Caco-2 (cell line): ENCODE results near the gene QSOX2. TPM values are rescaled to one million over a fixed set of nuclear protein-coding genes. Genes with fewer than 3 reads are reported as not detected.

ENCODE experiments used
- BruUV-seq: library from RNA; stranded (reverse); fragments of 400-500 nt; replicated peaks from 2 replicates; lab custom pipeline; 2021; lab: Mats Ljungman, UMichigan
- CTCF ChIA-PET: fragments of 300-600 bp; sonication (Branson Sonifier 250); formaldehyde crosslinking; loops from one replicate; lab custom pipeline; 2022; ENCODE audit warnings: antibody characterized with exemption; lab: Charles Lee
- POLR2A ChIA-PET: fragments of 300-600 bp; sonication (Branson Sonifier 250); formaldehyde crosslinking; loops from one replicate; lab custom pipeline; 2022; ENCODE audit warnings: antibody characterized with exemption; lab: Charles Lee
- DNase-seq, 2 experiments: peaks; one replicate each; pipeline versions ENCODE4 v3.0.0 to v3.0.0-alpha.2; 2020 to 2022
- H3K27me3 ChIP-seq: replicated peaks from 2 replicates; pipeline ENCODE4 v1.6.0; 2011; ENCODE audit warnings: low read length; ENCODE audit not compliant: control insufficient read depth, insufficient read depth
- H3K36me3 ChIP-seq: 2 replicates; pipeline ENCODE4 v1.5.1; 2011; ENCODE audit warnings: low read length; ENCODE audit not compliant: control insufficient read depth, insufficient read depth
- H3K4me1 ChIP-seq: fragments of 250-450 bp; sonication (Bioruptor Pico); 2 replicates; pipeline ENCODE4 v1.5.1; 2020; ENCODE audit warnings: mild to moderate bottlenecking
- H3K4me3 ChIP-seq: 2 replicates; pipeline ENCODE4 v1.5.1; 2011; ENCODE audit warnings: low read depth, mild to moderate bottlenecking, control low read depth, low read length
- H3K9me3 ChIP-seq: fragments of 250-450 bp; sonication (Bioruptor Pico); 2 replicates; pipeline ENCODE4 v1.5.1; 2020; ENCODE audit warnings: mild to moderate bottlenecking, moderate library complexity
- H3K27ac Mint-ChIP-seq: one replicate; pipeline ENCODE4 v1.8.0; 2022; ENCODE audit warnings: mixed read lengths; ENCODE audit not compliant: unreplicated experiment
- H3K27me3 Mint-ChIP-seq: one replicate; pipeline ENCODE4 v1.8.0; 2022; ENCODE audit warnings: mixed read lengths; ENCODE audit not compliant: insufficient read depth, unreplicated experiment
- H3K36me3 Mint-ChIP-seq: one replicate; pipeline ENCODE4 v1.8.0; 2022; ENCODE audit warnings: mild to moderate bottlenecking, mixed read lengths; ENCODE audit not compliant: insufficient read depth, unreplicated experiment
- H3K4me1 Mint-ChIP-seq: one replicate; pipeline ENCODE4 v1.8.0; 2022; ENCODE audit warnings: low read depth, mixed read lengths; ENCODE audit not compliant: unreplicated experiment
- H3K4me3 Mint-ChIP-seq: one replicate; pipeline ENCODE4 v1.8.0; 2022; ENCODE audit warnings: mild to moderate bottlenecking, moderate library complexity, mixed read lengths; ENCODE audit not compliant: unreplicated experiment
- H3K9me3 Mint-ChIP-seq: one replicate; pipeline ENCODE4 v1.8.0; 2022; ENCODE audit warnings: mixed read lengths; ENCODE audit not compliant: unreplicated experiment
- intact Hi-C: fragments of 100-400 bp; cut with micrococcal nuclease; formaldehyde crosslinking; loops from one replicate; pipeline ENCODE4 v1.10.0; 2022; ENCODE audit not compliant: unreplicated experiment
- total RNA-seq: library from RNA; stranded (reverse); gene quantifications from 2 replicates; pipeline ENCODE4 v1.2.3, GENCODE V29; 2022
- TF ChIP-seq, protein P1 (sequence below), 2 experiments: fragments of 200-600 bp in 1 of 2; IDR thresholded peaks; 1 replicate in 1 of 2; 2 replicates in 1 of 2; pipeline versions ENCODE4 v1.5.1 to v1.8.0; 2011 to 2022; ENCODE audit warnings: antibody characterized with exemption in 1 of 2, control low read depth in 1 of 2, inconsistent platforms in 1 of 2, low read depth in 1 of 2, low read length in 1 of 2, mild to moderate bottlenecking in 1 of 2, moderate library complexity in 1 of 2; ENCODE audit not compliant: insufficient read depth in 1 of 2, severe bottlenecking in 1 of 2, unreplicated experiment in 1 of 2

QSOX2 gene
- total RNA-seq, 1 experiment from 2014 or later, result 29.6 TPM

GRCh38 chr9:136251264-136252115 is 5.9 kb upstream of the QSOX2 start:
- ChIA-PET POLR2A (no interaction called here), CTCF (no interaction called here)
- no peak overlapping the region for H3K4me3 Mint-ChIP-seq
- H3K9me3 ChIP-seq, result no peaks in the 10 kb centered on the region
- TF ChIP-seq, protein P1, sequence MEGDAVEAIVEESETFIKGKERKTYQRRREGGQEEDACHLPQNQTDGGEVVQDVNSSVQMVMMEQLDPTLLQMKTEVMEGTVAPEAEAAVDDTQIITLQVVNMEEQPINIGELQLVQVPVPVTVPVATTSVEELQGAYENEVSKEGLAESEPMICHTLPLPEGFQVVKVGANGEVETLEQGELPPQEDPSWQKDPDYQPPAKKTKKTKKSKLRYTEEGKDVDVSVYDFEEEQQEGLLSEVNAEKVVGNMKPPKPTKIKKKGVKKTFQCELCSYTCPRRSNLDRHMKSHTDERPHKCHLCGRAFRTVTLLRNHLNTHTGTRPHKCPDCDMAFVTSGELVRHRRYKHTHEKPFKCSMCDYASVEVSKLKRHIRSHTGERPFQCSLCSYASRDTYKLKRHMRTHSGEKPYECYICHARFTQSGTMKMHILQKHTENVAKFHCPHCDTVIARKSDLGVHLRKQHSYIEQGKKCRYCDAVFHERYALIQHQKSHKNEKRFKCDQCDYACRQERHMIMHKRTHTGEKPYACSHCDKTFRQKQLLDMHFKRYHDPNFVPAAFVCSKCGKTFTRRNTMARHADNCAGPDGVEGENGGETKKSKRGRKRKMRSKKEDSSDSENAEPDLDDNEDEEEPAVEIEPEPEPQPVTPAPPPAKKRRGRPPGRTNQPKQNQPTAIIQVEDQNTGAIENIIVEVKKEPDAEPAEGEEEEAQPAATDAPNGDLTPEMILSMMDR (IDR thresholded peaks at IDR 0.05; ENCODE audit: insufficient read depth in 1 of 2, low read depth in 1 of 2, low read length in 1 of 2, severe bottlenecking in 1 of 2, unreplicated experiment in 1 of 2), result no peak
- no peak overlapping the region for H3K27ac Mint-ChIP-seq
- no peak for DNase-seq
- H3K4me1 ChIP-seq, result 0 out of 2 replicates have a peak, but pooled peaks cover under 1% of the 10 kb centered on the region
- no peaks in the 10 kb centered on the region for H3K36me3 ChIP-seq
- H3K4me3 ChIP-seq, result no peak overlapping the region
- intact Hi-C loops, result no loop called here
- peaks cover 4% of the 10 kb centered on the region for H3K36me3 Mint-ChIP-seq
- H3K27me3 ChIP-seq, result no peaks in the 10 kb centered on the region
- no peaks in the 10 kb centered on the region for H3K4me1 Mint-ChIP-seq
- no peaks in the 10 kb centered on the region for H3K27me3 Mint-ChIP-seq
- BruUV-seq, result no TSS peak
- H3K9me3 Mint-ChIP-seq, result no peaks in the 10 kb centered on the region

GRCh38 chr9:136250676-136251075 is 5.1 kb upstream of the QSOX2 start:
- H3K36me3 ChIP-seq, result no peaks in the 10 kb centered on the region
- ChIA-PET POLR2A (no interaction called here), CTCF (interaction anchor here (0.6 kb wide), 1 partner anchor 118 kb away, joined by 3 read pairs; no protein-coding TSS in a partner anchor)
- Mint-ChIP-seq H3K4me3 (no peak overlapping the region), H3K27me3 (no peaks in the 10 kb centered on the region), H3K36me3 (no peaks in the 10 kb centered on the region), H3K9me3 (no peaks in the 10 kb centered on the region), H3K4me1 (no peaks in the 10 kb centered on the region), H3K27ac (no peak overlapping the region)
- no peak overlapping the region for H3K4me3 ChIP-seq
- TF ChIP-seq, protein P1 (IDR thresholded peaks at IDR 0.05; ENCODE audit: insufficient read depth in 1 of 2, low read depth in 1 of 2, low read length in 1 of 2, severe bottlenecking in 1 of 2, unreplicated experiment in 1 of 2), result no peak
- intact Hi-C loops, result no loop called here
- H3K27me3 ChIP-seq, result no peaks in the 10 kb centered on the region
- no peaks in the 10 kb centered on the region for H3K9me3 ChIP-seq
- BruUV-seq, result no TSS peak
- no peak for DNase-seq
- peaks cover 6% of the 10 kb centered on the region; the same call in 1 of the 2 replicates for H3K4me1 ChIP-seq

DNA sequence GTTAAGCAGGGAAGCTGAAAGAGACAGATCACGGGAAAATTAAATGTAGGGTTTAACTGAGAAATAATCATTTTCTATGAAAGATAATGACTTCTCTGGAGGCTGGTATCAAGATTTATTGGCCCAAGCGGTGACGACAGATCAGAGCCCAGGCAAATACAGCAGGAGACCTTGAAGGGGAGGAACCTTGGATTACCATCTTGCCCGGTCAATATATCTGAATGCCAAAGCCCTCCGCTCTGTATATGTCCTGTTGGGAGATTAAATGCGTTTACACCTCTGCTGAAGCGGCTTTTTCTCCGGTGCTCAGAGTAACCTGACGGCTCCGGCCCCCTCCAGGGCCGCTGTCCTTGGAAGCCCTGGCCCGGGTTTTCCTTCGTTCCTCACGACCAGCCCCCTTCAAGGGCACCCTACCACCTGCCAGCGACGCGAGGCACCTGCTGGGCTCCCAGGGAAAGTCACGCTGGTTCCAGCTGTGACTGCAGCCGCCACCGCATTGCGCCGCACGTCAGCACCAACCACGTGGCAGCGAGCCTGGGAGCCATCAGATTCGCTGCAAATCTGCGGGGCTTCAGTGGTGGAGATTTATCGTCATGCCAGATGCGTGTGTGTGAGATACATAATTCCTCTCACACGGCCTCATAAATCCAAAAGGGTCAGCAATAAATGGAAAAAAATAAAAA is 4.4 kb upstream of the QSOX2 start:
- Mint-ChIP-seq H3K4me1 (peaks cover 1% of the 10 kb centered on the region), H3K36me3 (peaks cover 1% of the 10 kb centered on the region), H3K9me3 (no peaks in the 10 kb centered on the region), H3K4me3 (no peak overlapping the region), H3K27me3 (no peaks in the 10 kb centered on the region), H3K27ac (no peak overlapping the region)
- DNase-seq, result no peak
- no peaks in the 10 kb centered on the region for H3K9me3 ChIP-seq
- H3K27me3 ChIP-seq, result no peaks in the 10 kb centered on the region
- H3K4me3 ChIP-seq, result no peak overlapping the region
- peaks cover 6% of the 10 kb centered on the region; the same call in 1 of the 2 replicates for H3K4me1 ChIP-seq
- no peaks in the 10 kb centered on the region for H3K36me3 ChIP-seq
- ChIA-PET CTCF (no interaction called here), POLR2A (no interaction called here)
- intact Hi-C loops, result no loop called here
- no TSS peak for BruUV-seq
- TF ChIP-seq, protein P1 (IDR thresholded peaks at IDR 0.05; ENCODE audit: insufficient read depth in 1 of 2, low read depth in 1 of 2, low read length in 1 of 2, severe bottlenecking in 1 of 2, unreplicated experiment in 1 of 2), result no peak
